GM12878 (cell line): ENCODE measurements around the gene LMO7. TPM values are rescaled to one million over a fixed set of nuclear protein-coding genes. Genes with fewer than 3 reads are reported as not detected.

Experiments used
- ATAC-seq: fragments of 200-7000 bp; cut with Tn5 transposase; 3 replicates; pipeline ENCODE4 v1.9.1; 2020; ENCODE audit warnings: mild to moderate bottlenecking, moderate library complexity
- BruUV-seq: library from RNA; stranded (reverse); fragments of 400-500 nt; replicated peaks from 2 replicates; lab custom pipeline; 2021; lab: Mats Ljungman, UMichigan
- CTCF ChIA-PET: fragments of 300-600 bp; sonication (Branson Sonifier 250); formaldehyde crosslinking; extraction: SDS; loops from one replicate; lab custom pipeline; 2021; ENCODE audit warnings: inconsistent platforms; lab: Yijun Ruan, JAX
- POLR2A ChIA-PET: fragments of 350-600 bp; formaldehyde crosslinking; extraction: SDS; loops from one replicate; lab custom pipeline; 2021; ENCODE audit warnings: inconsistent platforms; lab: Charles Lee
- RAD21 ChIA-PET: fragments of 300-600 bp; sonication (Branson Sonifier 250); formaldehyde crosslinking; loops from one replicate; lab custom pipeline; 2023; ENCODE audit warnings: antibody characterized with exemption; ENCODE audit not compliant: unreplicated experiment; lab: Charles Lee
- SMC1A ChIA-PET: fragments of 300-600 bp; sonication (Branson Sonifier 250); formaldehyde crosslinking; loops from one replicate; lab custom pipeline; 2023; ENCODE audit not compliant: unreplicated experiment, uncharacterized antibody; lab: Charles Lee
- DNase-seq: peaks from one replicate; pipeline ENCODE4 v3.0.0-alpha.2; 2011; ENCODE audit warnings: low read depth, low spot score
- FAIRE-seq: peaks from 3 replicates; lab custom pipeline; 2011; peaks lifted over from hg19 to GRCh38; lab: Jason Lieb, UNC
- H2AFZ ChIP-seq: 2 replicates; pipeline ENCODE4 v1.6.0; 2011; ENCODE audit warnings: low read depth, low read length, control low read depth; ENCODE audit not compliant: control insufficient read depth
- H3K27ac ChIP-seq: 2 replicates; pipeline ENCODE4 v1.5.1; 2011; ENCODE audit warnings: control low read depth; ENCODE audit not compliant: control insufficient read depth, insufficient read depth
- H3K27me3 ChIP-seq, 2 experiments: replicated peaks in 1 of 2; 2 replicates each; pipeline versions ENCODE4 v1.6.0 to v1.6.1; 2011; ENCODE audit warnings: low read length in 1 of 2; ENCODE audit not compliant: control insufficient read depth in 2 of 2, insufficient read depth in 2 of 2
- H3K36me3 ChIP-seq, 2 experiments: 2 replicates each; pipeline ENCODE4 v1.5.1; 2011; ENCODE audit warnings: low read length in 1 of 2; ENCODE audit not compliant: control insufficient read depth in 2 of 2, insufficient read depth in 2 of 2
- H3K4me1 ChIP-seq: 2 replicates; pipeline ENCODE4 v1.6.1; 2011; ENCODE audit warnings: mild to moderate bottlenecking, low read length, moderate library complexity, mixed read lengths; ENCODE audit not compliant: control insufficient read depth, insufficient read depth
- H3K4me2 ChIP-seq: 2 replicates; pipeline ENCODE4 v1.6.0; 2011; ENCODE audit warnings: control low read depth; ENCODE audit not compliant: control insufficient read depth, insufficient read depth
- H3K4me3 ChIP-seq: fragments of 200-600 bp; sonication (generic); 2 replicates; pipeline ENCODE4 v1.5.1; 2016
- H3K79me2 ChIP-seq: 2 replicates; pipeline ENCODE4 v1.6.0; 2011; ENCODE audit warnings: low read length; ENCODE audit not compliant: control insufficient read depth, insufficient read depth
- H3K9ac ChIP-seq: 2 replicates; pipeline ENCODE4 v1.8.0; 2011; ENCODE audit warnings: low read length, control low read depth, mixed read lengths; ENCODE audit not compliant: control insufficient read depth, insufficient read depth
- H3K9me3 ChIP-seq: replicated peaks from 3 replicates; pipeline ENCODE4 v1.5.1; 2011; ENCODE audit warnings: mild to moderate bottlenecking, low read length; ENCODE audit not compliant: control insufficient read depth, insufficient read depth
- H4K20me1 ChIP-seq: 2 replicates; pipeline ENCODE4 v1.6.0; 2011; ENCODE audit not compliant: control insufficient read depth, insufficient read depth
- BHLHE40 ChIP-seq, 2 experiments: fragments of 450-650 bp in 1 of 2; IDR thresholded peaks; 2 replicates each; pipeline ENCODE4 v1.6.1; 2011 to 2017; ENCODE audit warnings: low read depth in 2 of 2, borderline replicate concordance in 1 of 2, improper control_type of control experiment in 1 of 2, low read length in 1 of 2, mild to moderate bottlenecking in 1 of 2
- CREM ChIP-seq: IDR thresholded peaks from 2 replicates; pipeline ENCODE4 v1.6.1; 2014; ENCODE audit warnings: antibody characterized with exemption, low read depth
- CTCF ChIP-seq, 3 experiments: IDR thresholded peaks in 2 of 3; conservative IDR thresholded peaks in 1 of 3; 2 replicates each; pipeline ENCODE4 v1.5.1; 2011; ENCODE audit warnings: low read depth in 3 of 3, low read length in 3 of 3, mild to moderate bottlenecking in 3 of 3, control low read depth in 2 of 3, moderate library complexity in 2 of 3, inconsistent platforms in 1 of 3, mixed read lengths in 1 of 3; ENCODE audit not compliant: control insufficient read depth in 2 of 3, insufficient read depth in 1 of 3; ENCODE audit errors: extremely low read depth in 1 of 3
- EGR1 ChIP-seq, 2 experiments: IDR thresholded peaks; 1 replicate in 1 of 2; 2 replicates in 1 of 2; pipeline ENCODE4 v1.6.1; 2011 to 2012; ENCODE audit warnings: low read depth in 2 of 2, low read length in 2 of 2, borderline replicate concordance in 1 of 2, mild to moderate bottlenecking in 1 of 2, moderate library complexity in 1 of 2
- FOS ChIP-seq: IDR thresholded peaks from 3 replicates; pipeline ENCODE4 v1.6.1; 2011; ENCODE audit warnings: borderline replicate concordance; ENCODE audit not compliant: insufficient read length; ENCODE audit errors: extremely low read depth
- GABPA ChIP-seq: IDR thresholded peaks from 2 replicates; pipeline ENCODE4 v1.6.1; 2014; ENCODE audit warnings: antibody characterized with exemption, low read depth, mild to moderate bottlenecking, inconsistent platforms
- IRF4 ChIP-seq: IDR thresholded peaks from 2 replicates; pipeline ENCODE4 v1.6.1; 2011; ENCODE audit warnings: low read depth, low read length
- PBX3 ChIP-seq: IDR thresholded peaks from 2 replicates; pipeline ENCODE4 v1.6.1; 2011; ENCODE audit warnings: mild to moderate bottlenecking, low read depth, low read length, moderate library complexity; ENCODE audit not compliant: insufficient replicate concordance
- PRDM15 ChIP-seq: fragments of 450-650 bp; formaldehyde crosslinking; IDR thresholded peaks from 2 replicates; pipeline ENCODE4 v1.4.0; 2020; ENCODE audit warnings: mild to moderate bottlenecking, moderate library complexity
- RBBP5 ChIP-seq: fragments of 200-600 bp; sonication (generic); conservative IDR thresholded peaks from 2 replicates; pipeline ENCODE4 v1.6.1; 2016
- SMARCA5 ChIP-seq: fragments of 450-650 bp; IDR thresholded peaks from 2 replicates; pipeline ENCODE4 v1.6.1; 2017; ENCODE audit warnings: mild to moderate bottlenecking
- TAF1 ChIP-seq: IDR thresholded peaks from 2 replicates; pipeline ENCODE4 v1.6.1; 2011; ENCODE audit warnings: mild to moderate bottlenecking, low read depth, low read length, borderline replicate concordance
- TARDBP ChIP-seq: IDR thresholded peaks from 2 replicates; pipeline ENCODE4 v1.6.1; 2016; ENCODE audit warnings: borderline replicate concordance
- WGBS: methylation state at CpG from one replicate; pipeline ENCODE4 v1.1.6; 2016; ENCODE audit warnings: low lambda C conversion rate; ENCODE audit not compliant: insufficient replicate concordance, insufficient coverage; ENCODE audit errors: missing lambda C conversion rate; 5-methylcytosine and 5-hydroxymethylcytosine counted together
- in situ Hi-C: fragments of 300-500 bp; cut with MboI; formaldehyde crosslinking; loops from 9 replicates; pipeline ENCODE4 v1.14.3; 2018; ENCODE audit warnings: mixed read lengths
- intact Hi-C: fragments of 100-400 bp; cut with micrococcal nuclease; formaldehyde crosslinking; loops from one replicate; pipeline ENCODE4 v1.14.2; 2022; ENCODE audit not compliant: unreplicated experiment
- polyA plus RNA-seq, 11 experiments: library from polyadenylated mRNA; depleted of rRNA in 4 of 11; unstranded in 6 of 11; stranded (reverse) in 5 of 11; fragments of >200 nt; fragmentation: Nextera tagmentation in 4 of 11; fragmentation: Illumina TruSeq in 1 of 11; extraction: Ambion mirVana in 4 of 11; extraction: Trizol in 1 of 11; gene quantifications; 1 replicate in 1 of 11; 2 replicates in 10 of 11; pipeline versions ENCODE4 v1.2.1 to v1.2.3, GENCODE V29; 2011 to 2016; ENCODE audit warnings: inconsistent platforms in 2 of 11, missing spikeins in 2 of 11, low read depth in 1 of 11
- total RNA-seq, 4 experiments: library from RNA; depleted of rRNA in 3 of 4; stranded (reverse); fragments of >200 nt in 3 of 4; fragmentation: Illumina TruSeq in 1 of 4; extraction: Trizol in 1 of 4; gene quantifications; 2 replicates each; pipeline versions ENCODE4 v1.2.1 to v1.2.3, GENCODE V29; 2013 to 2021
- TF ChIP-seq, protein P1 (sequence below): fragments of 450-650 bp; IDR thresholded peaks from 2 replicates; pipeline ENCODE4 v1.6.1; 2017; ENCODE audit warnings: antibody characterized with exemption, mild to moderate bottlenecking, moderate library complexity

LMO7 gene
- total and polyA plus RNA-seq, 10 of the 15 experiments (the other 5 are each of a cell fraction or from before 2014, with no cell fraction given) = 8.5 to 67.8 (median 36.8) TPM

DNA sequence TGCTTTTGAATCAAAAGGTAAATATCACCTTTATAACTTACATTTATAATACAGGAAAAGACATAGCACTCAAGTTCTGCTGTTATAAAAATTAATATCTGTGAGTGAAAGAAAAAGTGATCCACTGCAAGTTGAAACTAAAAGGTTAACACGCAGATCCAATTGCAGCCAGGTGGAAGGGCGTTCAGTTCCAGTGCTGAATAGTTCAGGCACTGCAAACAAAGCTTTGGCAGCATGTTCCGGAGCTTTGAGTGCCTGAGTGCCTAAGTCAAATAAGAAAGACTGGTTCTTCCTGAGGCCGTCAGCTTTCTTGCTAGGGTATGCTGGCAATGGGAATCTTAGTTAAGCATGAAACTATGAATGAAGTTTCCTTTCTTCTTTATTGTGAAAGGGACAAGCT is 200.3 kb downstream of the LMO7 start:
- RAD21 ChIA-PET = no interaction called here
- no peak overlapping the region for H3K4me3 ChIP-seq
- FAIRE-seq (no peak), ATAC-seq (no peak), DNase-seq (no peak)
- H3K27ac ChIP-seq = no peak overlapping the region
- CTCF ChIA-PET = interaction anchor here (1.4 to 2.4 kb wide), 2 partner anchors 33 to 141 kb away, joined by 4 to 7 read pairs; no protein-coding TSS in a partner anchor
- no peaks in the 10 kb centered on the region for H3K27me3 ChIP-seq
- no peaks in the 10 kb centered on the region for H4K20me1 ChIP-seq
- no peak overlapping the region for H3K4me2 ChIP-seq
- H3K4me1 ChIP-seq = no peaks in the 10 kb centered on the region
- no peaks in the 10 kb centered on the region; the same call in 1 of the 3 replicates for H3K9me3 ChIP-seq
- no peaks in the 10 kb centered on the region for H3K36me3 ChIP-seq
- H2AFZ ChIP-seq = no peak overlapping the region
- no TSS peak for BruUV-seq
- no peak overlapping the region for H3K9ac ChIP-seq
- POLR2A ChIA-PET = no interaction called here
- 96% methylated on average over 4 of the region's 4 CpGs for WGBS
- H3K79me2 ChIP-seq = no peaks in the 10 kb centered on the region
- SMC1A ChIA-PET = interaction anchor here (1.4 kb wide), 1 partner anchor 11 kb away, joined by 4 read pairs; no protein-coding TSS in a partner anchor
- intact Hi-C loops = no loop called here
- in situ Hi-C loops = no loop called here
- TF ChIP-seq TAF1 (no peak), BHLHE40 (IDR thresholded peaks at IDR 0.05; ENCODE audit: borderline replicate concordance in 1 of 2, low read depth in 2 of 2, low read length in 1 of 2) (no peak), FOS (no peak), GABPA (no peak), PRDM15 (CRISPR knock-in tag) (no peak), CTCF (IDR thresholded peaks at IDR 0.05 in 2 of 3, conservative IDR thresholded peaks at IDR 0.05 in 1 of 3; ENCODE audit: control insufficient read depth in 2 of 3, extremely low read depth in 1 of 3, insufficient read depth in 1 of 3, low read depth in 3 of 3, low read length in 3 of 3) (no peak), PBX3 (no peak), TARDBP (no peak), EGR1 (IDR thresholded peaks at IDR 0.05; ENCODE audit: borderline replicate concordance in 1 of 2, low read depth in 2 of 2, low read length in 2 of 2) (no peak), RBBP5 (no peak), IRF4 (no peak), SMARCA5 (no peak), CREM (no peak)
- TF ChIP-seq, protein P1, sequence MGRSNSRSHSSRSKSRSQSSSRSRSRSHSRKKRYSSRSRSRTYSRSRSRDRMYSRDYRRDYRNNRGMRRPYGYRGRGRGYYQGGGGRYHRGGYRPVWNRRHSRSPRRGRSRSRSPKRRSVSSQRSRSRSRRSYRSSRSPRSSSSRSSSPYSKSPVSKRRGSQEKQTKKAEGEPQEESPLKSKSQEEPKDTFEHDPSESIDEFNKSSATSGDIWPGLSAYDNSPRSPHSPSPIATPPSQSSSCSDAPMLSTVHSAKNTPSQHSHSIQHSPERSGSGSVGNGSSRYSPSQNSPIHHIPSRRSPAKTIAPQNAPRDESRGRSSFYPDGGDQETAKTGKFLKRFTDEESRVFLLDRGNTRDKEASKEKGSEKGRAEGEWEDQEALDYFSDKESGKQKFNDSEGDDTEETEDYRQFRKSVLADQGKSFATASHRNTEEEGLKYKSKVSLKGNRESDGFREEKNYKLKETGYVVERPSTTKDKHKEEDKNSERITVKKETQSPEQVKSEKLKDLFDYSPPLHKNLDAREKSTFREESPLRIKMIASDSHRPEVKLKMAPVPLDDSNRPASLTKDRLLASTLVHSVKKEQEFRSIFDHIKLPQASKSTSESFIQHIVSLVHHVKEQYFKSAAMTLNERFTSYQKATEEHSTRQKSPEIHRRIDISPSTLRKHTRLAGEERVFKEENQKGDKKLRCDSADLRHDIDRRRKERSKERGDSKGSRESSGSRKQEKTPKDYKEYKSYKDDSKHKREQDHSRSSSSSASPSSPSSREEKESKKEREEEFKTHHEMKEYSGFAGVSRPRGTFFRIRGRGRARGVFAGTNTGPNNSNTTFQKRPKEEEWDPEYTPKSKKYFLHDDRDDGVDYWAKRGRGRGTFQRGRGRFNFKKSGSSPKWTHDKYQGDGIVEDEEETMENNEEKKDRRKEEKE = no peak
